Neutrophil (primary cell): ENCODE measurements around the gene GFOD2.

Experiments used
- H3K27ac ChIP-seq: fragments of 200-600 bp; sonication (generic); 2 replicates; pipeline ENCODE4 v1.5.1; 2016; ENCODE audit warnings: mild to moderate bottlenecking, moderate library complexity
- H3K27me3 ChIP-seq: fragments of 200-600 bp; sonication (generic); 2 replicates; pipeline ENCODE4 v1.6.0; 2016; ENCODE audit warnings: mild to moderate bottlenecking
- H3K36me3 ChIP-seq: fragments of 200-600 bp; sonication (generic); 2 replicates; pipeline ENCODE4 v1.5.1; 2017
- H3K4me1 ChIP-seq, 2 experiments: fragments of 200-600 bp in 1 of 2; sonication (generic) in 1 of 2; 1 replicate in 1 of 2; 2 replicates in 1 of 2; pipeline versions ENCODE4 v1.5.1 to v1.6.1; 2013 to 2016; ENCODE audit warnings: low read depth in 1 of 2, low read length in 1 of 2, mild to moderate bottlenecking in 1 of 2, moderate library complexity in 1 of 2; ENCODE audit not compliant: control insufficient read depth in 1 of 2, insufficient read depth in 1 of 2
- H3K4me3 ChIP-seq, 2 experiments: fragments of 200-600 bp in 1 of 2; sonication (generic) in 1 of 2; 1 replicate in 1 of 2; 2 replicates in 1 of 2; pipeline ENCODE4 v1.5.1; 2013 to 2016; ENCODE audit warnings: low read depth in 1 of 2, low read length in 1 of 2, mild to moderate bottlenecking in 1 of 2, moderate library complexity in 1 of 2
- H3K9me3 ChIP-seq: fragments of 200-600 bp; sonication (generic); 2 replicates; pipeline ENCODE4 v1.5.1; 2016
- TF ChIP-seq, protein P1 (sequence below): fragments of 200-600 bp; sonication (generic); IDR thresholded peaks from 2 replicates; pipeline ENCODE4 v1.5.1; 2016; ENCODE audit warnings: antibody characterized with exemption

The GFOD2 gene

GRCh38 chr16:67644038-67644437, 75.1 kb downstream of the GFOD2 start:
- Histone ChIP-seq H3K9me3 (no peaks in the 10 kb centered on the region), H3K36me3 (peaks cover 10% of the 10 kb centered on the region), H3K27me3 (peaks cover 24% of the 10 kb centered on the region), H3K4me1 (peaks cover 10 to 14% of the 10 kb centered on the region in 2 experiments), H3K27ac (no peak overlapping the region), H3K4me3 (no peak overlapping the region)
- TF ChIP-seq, protein P1, sequence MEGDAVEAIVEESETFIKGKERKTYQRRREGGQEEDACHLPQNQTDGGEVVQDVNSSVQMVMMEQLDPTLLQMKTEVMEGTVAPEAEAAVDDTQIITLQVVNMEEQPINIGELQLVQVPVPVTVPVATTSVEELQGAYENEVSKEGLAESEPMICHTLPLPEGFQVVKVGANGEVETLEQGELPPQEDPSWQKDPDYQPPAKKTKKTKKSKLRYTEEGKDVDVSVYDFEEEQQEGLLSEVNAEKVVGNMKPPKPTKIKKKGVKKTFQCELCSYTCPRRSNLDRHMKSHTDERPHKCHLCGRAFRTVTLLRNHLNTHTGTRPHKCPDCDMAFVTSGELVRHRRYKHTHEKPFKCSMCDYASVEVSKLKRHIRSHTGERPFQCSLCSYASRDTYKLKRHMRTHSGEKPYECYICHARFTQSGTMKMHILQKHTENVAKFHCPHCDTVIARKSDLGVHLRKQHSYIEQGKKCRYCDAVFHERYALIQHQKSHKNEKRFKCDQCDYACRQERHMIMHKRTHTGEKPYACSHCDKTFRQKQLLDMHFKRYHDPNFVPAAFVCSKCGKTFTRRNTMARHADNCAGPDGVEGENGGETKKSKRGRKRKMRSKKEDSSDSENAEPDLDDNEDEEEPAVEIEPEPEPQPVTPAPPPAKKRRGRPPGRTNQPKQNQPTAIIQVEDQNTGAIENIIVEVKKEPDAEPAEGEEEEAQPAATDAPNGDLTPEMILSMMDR, result no peak

DNA sequence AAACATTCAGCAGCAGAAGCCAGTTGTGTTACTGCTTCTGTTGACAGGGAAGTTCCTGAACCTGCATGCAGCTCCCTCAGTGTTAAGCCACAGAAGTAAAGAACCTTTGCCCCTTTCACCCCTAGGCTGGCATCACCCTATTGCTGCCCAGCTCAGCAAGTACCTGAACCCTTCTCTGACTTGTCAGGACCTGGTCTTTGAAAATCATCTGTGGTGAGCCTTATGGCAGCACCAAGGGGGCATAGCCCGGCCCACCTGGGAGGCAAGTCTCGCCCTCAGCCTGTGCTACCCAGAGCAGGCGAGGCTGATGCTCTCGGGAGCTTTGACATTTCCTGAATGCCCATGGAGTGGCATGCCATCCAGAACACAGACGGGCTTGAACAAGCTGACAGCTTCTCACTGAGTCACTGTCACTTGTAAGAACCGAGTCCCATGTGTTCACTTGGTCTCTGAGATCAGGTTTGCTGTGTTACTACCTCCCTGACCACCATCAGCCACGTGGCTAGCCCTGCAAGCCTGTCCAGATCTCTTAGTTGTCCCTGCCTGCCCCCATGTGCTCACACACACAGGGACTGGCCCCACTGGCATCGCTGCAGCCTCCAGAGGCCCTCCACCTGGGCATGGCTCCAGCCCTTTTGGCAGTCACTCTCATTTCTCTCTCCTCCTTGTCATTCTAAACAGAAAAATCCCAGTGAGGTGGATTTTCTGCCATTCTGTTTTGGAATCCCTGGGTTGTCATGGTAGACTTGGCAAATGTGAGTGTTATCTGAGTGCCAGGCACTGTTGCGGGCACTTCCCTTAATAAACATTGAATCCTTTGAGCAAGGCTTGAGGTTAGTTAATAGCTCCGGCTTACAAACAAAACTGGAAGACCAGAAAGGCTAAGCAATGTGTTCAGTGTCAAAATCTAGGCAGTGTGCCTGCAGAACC, 77.1 kb downstream of the GFOD2 start:
- TF ChIP-seq, protein P1, result no peak
- peaks cover 30% of the 10 kb centered on the region for H3K36me3 ChIP-seq
- peaks cover 24% of the 10 kb centered on the region for H3K27me3 ChIP-seq
- H3K9me3 ChIP-seq, result no peaks in the 10 kb centered on the region
- H3K27ac ChIP-seq, result no peak overlapping the region
- H3K4me1 ChIP-seq, result peaks cover 10 to 14% of the 10 kb centered on the region in 2 experiments
- no peak overlapping the region for H3K4me3 ChIP-seq

DNA sequence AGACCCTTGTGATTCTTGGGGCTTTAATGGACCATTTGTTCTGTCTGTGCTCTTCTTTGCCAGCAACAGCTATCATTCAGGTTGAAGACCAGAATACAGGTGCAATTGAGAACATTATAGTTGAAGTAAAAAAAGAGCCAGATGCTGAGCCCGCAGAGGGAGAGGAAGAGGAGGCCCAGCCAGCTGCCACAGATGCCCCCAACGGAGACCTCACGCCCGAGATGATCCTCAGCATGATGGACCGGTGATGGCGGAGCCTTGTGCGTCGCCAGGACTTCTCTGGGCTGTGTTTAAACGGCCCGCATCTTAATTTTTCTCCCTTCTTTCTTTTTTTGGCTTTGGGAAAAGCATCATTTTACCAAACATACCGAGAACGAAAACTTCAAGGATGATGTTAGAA, 81.5 kb downstream of the GFOD2 start:
- Histone ChIP-seq H3K9me3 (no peaks in the 10 kb centered on the region), H3K27me3 (no peaks in the 10 kb centered on the region), H3K4me3 (no peak overlapping the region), H3K4me1 (no peaks in the 10 kb centered on the region), H3K36me3 (peaks cover 70% of the 10 kb centered on the region), H3K27ac (no peak overlapping the region)
- TF ChIP-seq, protein P1, result no peak

DNA sequence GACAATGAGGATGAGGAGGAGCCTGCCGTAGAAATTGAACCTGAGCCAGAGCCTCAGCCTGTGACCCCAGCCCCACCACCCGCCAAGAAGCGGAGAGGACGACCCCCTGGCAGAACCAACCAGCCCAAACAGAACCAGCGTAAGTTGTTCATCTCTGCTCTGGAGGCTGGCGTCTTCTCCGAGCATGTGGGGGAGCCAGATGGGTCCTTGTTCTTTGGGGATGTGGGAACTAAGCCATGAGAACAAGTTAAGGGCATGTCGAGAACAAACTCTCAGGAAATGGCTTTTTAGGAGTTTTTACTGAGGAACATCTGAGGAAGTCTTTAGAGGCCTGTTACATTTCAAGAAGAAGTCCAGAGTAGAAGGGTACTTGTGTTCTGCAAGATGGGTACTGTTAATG, 82.4 kb downstream of the GFOD2 start:
- TF ChIP-seq, protein P1, result no peak
- no peak overlapping the region for H3K4me3 ChIP-seq
- no peaks in the 10 kb centered on the region for H3K9me3 ChIP-seq
- H3K36me3 ChIP-seq, result peaks cover 79% of the 10 kb centered on the region
- no peak overlapping the region for H3K27ac ChIP-seq
- H3K27me3 ChIP-seq, result no peaks in the 10 kb centered on the region
- no peaks in the 10 kb centered on the region for H3K4me1 ChIP-seq

GRCh38 chr16:67632415-67633172, 86.5 kb downstream of the GFOD2 start:
- H3K27me3 ChIP-seq, result no peaks in the 10 kb centered on the region
- no peaks in the 10 kb centered on the region for H3K4me1 ChIP-seq
- TF ChIP-seq, protein P1, result no peak
- no peak overlapping the region for H3K27ac ChIP-seq
- H3K9me3 ChIP-seq, result no peaks in the 10 kb centered on the region
- H3K36me3 ChIP-seq, result peaks cover 94% of the 10 kb centered on the region
- no peak overlapping the region for H3K4me3 ChIP-seq
